Breast epithelium (tissue), 4 donors: ENCODE measurements around the gene GCM1. TPM values are rescaled to one million over a fixed set of nuclear protein-coding genes. Genes with fewer than 3 reads are reported as not detected.

Experiments
- DNase-seq, 2 donors: peaks; one replicate each; pipeline ENCODE4 v3.0.0-alpha.2; 2019; ENCODE audit warnings: low spot score in 2 of 2
- H3K27ac ChIP-seq, 2 donors: fragments of 200-600 bp; sonication (generic) in 1 of 2; one replicate each; pipeline ENCODE4 v1.5.1; 2016 to 2019; ENCODE audit warnings: mild to moderate bottlenecking in 1 of 2
- H3K27me3 ChIP-seq, 2 donors: fragments of 200-600 bp; sonication (generic) in 1 of 2; one replicate each; pipeline versions ENCODE4 v1.5.1 to v1.6.0; 2017 to 2019; ENCODE audit warnings: control low read depth in 1 of 2, mild to moderate bottlenecking in 1 of 2
- H3K36me3 ChIP-seq: fragments of 200-600 bp; one replicate; pipeline ENCODE4 v1.5.1; 2019
- H3K4me1 ChIP-seq, 2 donors: fragments of 200-600 bp; sonication (generic); one replicate each; pipeline ENCODE4 v1.5.1; 2016 to 2019; ENCODE audit warnings: control low read depth in 1 of 2
- H3K4me3 ChIP-seq, 3 donors: fragments of 200-600 bp; sonication (generic); 1 replicate in 2 of 3; 2 replicates in 1 of 3; pipeline ENCODE4 v1.5.1; 2016 to 2019; ENCODE audit warnings: mild to moderate bottlenecking in 3 of 3, moderate library complexity in 2 of 3
- H3K9me3 ChIP-seq, 2 donors: fragments of 200-600 bp; sonication (generic) in 1 of 2; one replicate each; pipeline ENCODE4 v1.5.1; 2016 to 2019; ENCODE audit warnings: control low read depth in 1 of 2
- CTCF ChIP-seq, 3 donors: fragments of 450-650 bp; IDR thresholded peaks; one replicate each; pipeline ENCODE4 v1.5.1; 2016 to 2017; ENCODE audit warnings: antibody characterized with exemption in 3 of 3, mild to moderate bottlenecking in 3 of 3, moderate library complexity in 3 of 3
- POLR2A ChIP-seq: fragments of 450-650 bp; IDR thresholded peaks from one replicate; pipeline ENCODE4 v1.6.1; 2016; ENCODE audit warnings: antibody characterized with exemption, mild to moderate bottlenecking, moderate library complexity
- POLR2AphosphoS5 ChIP-seq, 3 donors: sonication (generic); formaldehyde crosslinking; IDR thresholded peaks; one replicate each; pipeline ENCODE4 v1.6.1; 2017; ENCODE audit warnings: antibody characterized with exemption in 3 of 3
- intact Hi-C: fragments of 100-400 bp; cut with DNase I; formaldehyde crosslinking; loops from one replicate; pipeline ENCODE4 v1.15.1; 2023; ENCODE audit warnings: low total_unique reads
- total RNA-seq, 3 donors: library from RNA; depleted of rRNA; stranded (reverse); fragments of >200 nt; gene quantifications; one replicate each; pipeline ENCODE4 v1.1.0, GENCODE V29; 2016

The GCM1 gene
- total RNA-seq, 3 donors from 2014 or later, result 0.32 TPM; not detected in 2

- H3K36me3 ChIP-seq, result no peaks in the 10 kb centered on the region
- no peaks in the 10 kb centered on the region for H3K27me3 ChIP-seq
- H3K4me1 ChIP-seq, result no peaks in the 10 kb centered on the region
- no peaks in the 10 kb centered on the region for H3K9me3 ChIP-seq
- no peak overlapping the region for H3K27ac ChIP-seq
- intact Hi-C loops, result no loop called here
- no peak for DNase-seq
- TF ChIP-seq POLR2AphosphoS5 (IDR thresholded peaks at IDR 0.05) (no peak), CTCF (IDR thresholded peaks at IDR 0.05) (no peak), POLR2A (no peak)
- no peak overlapping the region for H3K4me3 ChIP-seq
Observed at GRCh38 chr6:53139841-53140413, 8.7 kb downstream of the GCM1 start.

- Histone ChIP-seq H3K27me3 (no peaks in the 10 kb centered on the region), H3K27ac (no peak overlapping the region), H3K4me3 (no peak overlapping the region), H3K9me3 (no peaks in the 10 kb centered on the region), H3K4me1 (no peaks in the 10 kb centered on the region), H3K36me3 (no peaks in the 10 kb centered on the region)
- intact Hi-C loops, result no loop called here
- TF ChIP-seq POLR2AphosphoS5 (IDR thresholded peaks at IDR 0.05) (no peak), POLR2A (no peak), CTCF (IDR thresholded peaks at IDR 0.05) (no peak)
- no peak for DNase-seq
Observed at GRCh38 chr6:53136000-53136609, 12.5 kb downstream of the GCM1 start.

- intact Hi-C loops, result no loop called here
- Histone ChIP-seq H3K4me1 (no peaks in the 10 kb centered on the region), H3K27me3 (no peaks in the 10 kb centered on the region), H3K4me3 (no peak overlapping the region), H3K27ac (no peak overlapping the region), H3K36me3 (no peaks in the 10 kb centered on the region), H3K9me3 (no peaks in the 10 kb centered on the region)
- DNase-seq, result no peak
- TF ChIP-seq CTCF (IDR thresholded peaks at IDR 0.05), result no peak
- no peak for TF ChIP-seq POLR2A
- TF ChIP-seq POLR2AphosphoS5 (IDR thresholded peaks at IDR 0.05), result no peak
Observed at GRCh38 chr6:53134601-53135235, 13.9 kb downstream of the GCM1 start.

GRCh38 chr6:53133961-53134360, 14.7 kb downstream of the GCM1 start:
- H3K27me3 ChIP-seq, result no peaks in the 10 kb centered on the region
- no peaks in the 10 kb centered on the region for H3K9me3 ChIP-seq
- no peak for DNase-seq
- H3K4me3 ChIP-seq, result no peak overlapping the region
- TF ChIP-seq POLR2A, result no peak
- no peak for TF ChIP-seq CTCF (IDR thresholded peaks at IDR 0.05)
- TF ChIP-seq POLR2AphosphoS5 (IDR thresholded peaks at IDR 0.05), result no peak
- H3K27ac ChIP-seq, result no peak overlapping the region
- H3K4me1 ChIP-seq, result no peaks in the 10 kb centered on the region
- no peaks in the 10 kb centered on the region for H3K36me3 ChIP-seq
- intact Hi-C loops, result no loop called here

- Histone ChIP-seq H3K27ac (no peak overlapping the region), H3K4me1 (no peaks in the 10 kb centered on the region), H3K36me3 (no peaks in the 10 kb centered on the region), H3K27me3 (no peaks in the 10 kb centered on the region), H3K9me3 (no peaks in the 10 kb centered on the region), H3K4me3 (no peak overlapping the region)
- TF ChIP-seq POLR2A (no peak), CTCF (IDR thresholded peaks at IDR 0.05) (no peak), POLR2AphosphoS5 (IDR thresholded peaks at IDR 0.05) (no peak)
- DNase-seq, result no peak
- intact Hi-C loops, result no loop called here
Observed at GRCh38 chr6:53130569-53131290, 17.9 kb downstream of the GCM1 start.
